A549 (cell line): ENCODE measurements around the gene PITPNM1. TPM values are rescaled to one million over a fixed set of nuclear protein-coding genes. Genes with fewer than 3 reads are reported as not detected.

Source experiments
- ATAC-seq, 2 experiments: fragments of 200-7000 bp in 1 of 2; fragments of >200 bp in 1 of 2; cut with Nextera tagmentation in 1 of 2; cut with Tn5 transposase in 1 of 2; 3 replicates each; pipeline versions ENCODE4 v1.8.0 to v1.9.1; 2018 to 2020; ENCODE audit warnings: mild to moderate bottlenecking in 1 of 2, moderate library complexity in 1 of 2
- CTCF ChIA-PET: fragments of 300-600 bp; sonication (Branson Sonifier 250); formaldehyde crosslinking; extraction: SDS; loops from one replicate; lab custom pipeline; 2021; ENCODE audit warnings: antibody characterized with exemption, inconsistent platforms; lab: Yijun Ruan, JAX
- POLR2A ChIA-PET: fragments of 350-600 bp; formaldehyde crosslinking; extraction: SDS; loops from one replicate; lab custom pipeline; 2021; ENCODE audit warnings: antibody characterized with exemption, inconsistent platforms; lab: Yijun Ruan, JAX
- DNase-seq, 2 experiments: peaks; one replicate each; pipeline versions ENCODE4 v3.0.0 to v3.0.0-alpha.2; 2011 to 2016; ENCODE audit warnings: low read depth in 1 of 2, low spot score in 1 of 2
- FAIRE-seq: peaks from 2 replicates; lab custom pipeline; 2011; peaks lifted over from hg19 to GRCh38; lab: Jason Lieb, UNC
- H3K27ac ChIP-seq, 2 experiments: fragments of >200 bp; sonication (Bioruptor Twin); formaldehyde crosslinking; 3 replicates each; pipeline ENCODE4 v1.5.1; 2016 to 2017
- H3K4me1 ChIP-seq: fragments of >200 bp; sonication (Bioruptor Twin); formaldehyde crosslinking; 3 replicates; pipeline ENCODE4 v1.6.1; 2016
- H3K4me2 ChIP-seq: fragments of >200 bp; sonication (Bioruptor Twin); formaldehyde crosslinking; 3 replicates; pipeline ENCODE4 v1.6.1; 2016
- H3K4me3 ChIP-seq: fragments of >200 bp; sonication (Bioruptor Twin); formaldehyde crosslinking; 3 replicates; pipeline ENCODE4 v1.5.1; 2016
- H3K9me3 ChIP-seq: fragments of >200 bp; sonication (Bioruptor Twin); formaldehyde crosslinking; 3 replicates; pipeline ENCODE4 v1.6.1; 2016
- HDAC2 ChIP-seq: fragments of 200-600 bp; sonication (generic); IDR thresholded peaks from 2 replicates; pipeline ENCODE4 v1.6.1; 2016
- JUN ChIP-seq, 2 experiments: fragments of >200 bp; sonication (Bioruptor Twin); formaldehyde crosslinking; IDR thresholded peaks; 2 replicates in 1 of 2; 3 replicates in 1 of 2; pipeline ENCODE4 v1.6.1; 2016 to 2017
- RFX5 ChIP-seq: fragments of 450-650 bp; IDR thresholded peaks from 2 replicates; pipeline ENCODE4 v1.7.1; 2014; ENCODE audit warnings: antibody characterized with exemption, mild to moderate bottlenecking, moderate library complexity
- RNF2 ChIP-seq: fragments of 200-600 bp; sonication (generic); IDR thresholded peaks from 2 replicates; pipeline ENCODE4 v1.6.1; 2016; ENCODE audit warnings: low read depth, mild to moderate bottlenecking, antibody characterized with exemption, moderate library complexity, borderline replicate concordance
- ZNF302 ChIP-seq: fragments of 250-450 bp; sonication (Bioruptor Pico); IDR thresholded peaks from 2 replicates; pipeline ENCODE4 v1.9.0; 2021; ENCODE audit warnings: inconsistent platforms, mild to moderate bottlenecking, moderate library complexity
- WGBS: methylation state at CpG from one replicate; pipeline ENCODE4 v1.1.6; 2017; ENCODE audit errors: missing lambda C conversion rate; 5-methylcytosine and 5-hydroxymethylcytosine counted together
- polyA plus RNA-seq, 4 experiments: library from polyadenylated mRNA; depleted of rRNA in 3 of 4; stranded (reverse); fragments of >200 nt; fragmentation: RNase III in 1 of 4; extraction: RNeasy Plus Mini Kit Qiagen cat#74134 plus additional on column Dnase treatment in 1 of 4; gene quantifications; 2 replicates in 3 of 4; 3 replicates in 1 of 4; pipeline ENCODE4 v1.2.3, GENCODE V29; 2011 to 2017
- small RNA-seq, 6 experiments: library from RNA; depleted of rRNA; stranded (forward); fragments of <200 nt; gene quantifications; one replicate each; pipeline ENCODE3, GENCODE V24; 2012
- TF ChIP-seq, protein P1 (sequence below): IDR thresholded peaks from 2 replicates; pipeline ENCODE4 v1.6.1; 2012; ENCODE audit warnings: low read depth, borderline replicate concordance

The PITPNM1 gene
- polyA plus RNA-seq, 2 of the 4 experiments (the other 2 are of a cell fraction): 14.2 to 42.0 TPM

DNA sequence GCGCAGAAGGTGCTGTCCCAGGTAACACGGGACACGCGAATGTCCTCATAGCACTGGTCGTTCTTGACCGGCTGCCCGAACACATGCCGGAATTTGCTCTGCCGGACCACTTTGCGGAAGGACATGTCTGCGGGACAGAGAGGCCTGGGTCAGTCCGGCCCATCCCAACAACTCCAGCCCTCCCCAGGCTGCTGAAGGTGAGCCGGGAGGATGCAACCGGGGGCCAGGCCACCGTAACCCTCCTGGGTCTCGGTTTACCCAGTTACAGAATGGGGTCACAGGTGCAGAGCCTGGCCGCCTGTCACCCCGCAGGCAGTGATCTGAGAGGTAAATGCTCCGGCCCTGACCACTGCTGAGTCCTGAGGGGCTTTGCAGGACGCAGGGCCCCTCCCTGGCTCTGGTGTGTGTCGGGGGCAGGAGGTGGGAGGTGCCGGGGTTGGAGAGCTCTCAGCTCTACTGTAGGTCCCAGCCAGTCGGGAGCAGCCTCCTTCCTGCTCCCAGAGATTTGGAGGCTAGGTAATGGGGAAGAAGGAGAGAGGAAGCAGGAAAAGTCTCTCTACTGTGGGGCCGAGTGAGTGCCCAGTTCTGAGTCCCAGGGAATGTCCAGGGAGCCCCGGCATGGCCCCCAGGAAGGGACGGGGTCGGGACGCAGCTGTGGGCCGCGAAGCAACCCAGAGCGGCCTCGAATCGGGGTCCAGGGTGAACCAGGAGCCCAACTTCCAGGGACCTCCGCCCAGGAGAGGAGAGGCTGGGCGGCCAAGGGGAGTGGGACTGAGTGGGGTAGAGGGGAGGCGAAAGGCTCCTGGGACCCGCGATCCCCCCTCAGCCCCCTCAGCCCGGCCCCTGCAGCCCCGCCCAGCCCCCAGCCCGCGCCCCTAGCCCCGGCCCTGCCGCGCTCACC, 62.4 kb downstream of the PITPNM1 start:
- Histone ChIP-seq H3K9me3 (no peaks in the 10 kb centered on the region), H3K4me3 (peak overlapping the region; percentile 97), H3K4me2 (peak overlapping the region; percentile 95), H3K4me1 (peaks cover 16% of the 10 kb centered on the region), H3K27ac (peak overlapping the region; percentile 93 to 94)
- FAIRE-seq: no peak
- DNase-seq: no peak
- ChIA-PET POLR2A (interaction anchor here (0.6 kb wide), 1 partner anchor 26 kb away, joined by 4 read pairs; the partner anchor contains the start of gene TMEM134), CTCF (no interaction called here)
- 53% methylated on average over 27 of the region's 45 CpGs for WGBS
- peak; percentile 11 to 22; a peak in 5 of 6 replicates for ATAC-seq
- TF ChIP-seq HDAC2 (no peak), JUN (IDR thresholded peaks at IDR 0.05) (no peak), RFX5 (no peak), RNF2 (no peak), ZNF302 (CRISPR knock-in tag) (no peak)
- TF ChIP-seq, protein P1, sequence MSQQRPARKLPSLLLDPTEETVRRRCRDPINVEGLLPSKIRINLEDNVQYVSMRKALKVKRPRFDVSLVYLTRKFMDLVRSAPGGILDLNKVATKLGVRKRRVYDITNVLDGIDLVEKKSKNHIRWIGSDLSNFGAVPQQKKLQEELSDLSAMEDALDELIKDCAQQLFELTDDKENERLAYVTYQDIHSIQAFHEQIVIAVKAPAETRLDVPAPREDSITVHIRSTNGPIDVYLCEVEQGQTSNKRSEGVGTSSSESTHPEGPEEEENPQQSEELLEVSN: 0 out of 2 replicates have a peak, but pooled peaks have one; percentile 1

Small RNAs within 50 kb of the gene (small RNA-seq; reads per million reads assigned to genes)
- 0 reads per million in 6 experiments for gene MIR6752

Other genes with a start within 250 kb of the PITPNM1 start
- 20.1 and 20.5 TPM in 2 replicates for gene GRK2, start 238.9 kb downstream of the PITPNM1 start, polyA plus RNA-seq (2011; rRNA removed)
- 27.0 to 29.7 TPM (median 29.5 TPM) in 3 replicates for gene GRK2, start 238.9 kb downstream of the PITPNM1 start, polyA plus RNA-seq (2017; fragmentation: RNase III; extraction: RNeasy Plus Mini Kit Qiagen cat#74134 plus additional on column Dnase treatment)
- 15.4 and 17.0 TPM in 2 replicates for gene ANKRD13D, start 216.1 kb downstream of the PITPNM1 start, polyA plus RNA-seq (2011; rRNA removed)
- gene ANKRD13D, start 216.1 kb downstream of the PITPNM1 start, polyA plus RNA-seq (2017; fragmentation: RNase III; extraction: RNeasy Plus Mini Kit Qiagen cat#74134 plus additional on column Dnase treatment): 22.5 to 24.5 TPM (median 24.2 TPM) in 3 replicates
- gene SSH3, start 201.8 kb downstream of the PITPNM1 start, polyA plus RNA-seq (2011; rRNA removed): 13.7 and 13.9 TPM in 2 replicates
- 18.6 to 24.1 TPM (median 23.8 TPM) in 3 replicates for gene SSH3, start 201.8 kb downstream of the PITPNM1 start, polyA plus RNA-seq (2017; fragmentation: RNase III; extraction: RNeasy Plus Mini Kit Qiagen cat#74134 plus additional on column Dnase treatment)
- gene POLD4, start 151.8 kb downstream of the PITPNM1 start, polyA plus RNA-seq (2011; rRNA removed): 140 and 157 TPM in 2 replicates
- 131 to 159 TPM (median 148 TPM) in 3 replicates for gene POLD4, start 151.8 kb downstream of the PITPNM1 start, polyA plus RNA-seq (2017; fragmentation: RNase III; extraction: RNeasy Plus Mini Kit Qiagen cat#74134 plus additional on column Dnase treatment)
- 23.9 and 25.8 TPM in 2 replicates for gene CLCF1, start 131.8 kb downstream of the PITPNM1 start, polyA plus RNA-seq (2011; rRNA removed)
- gene CLCF1, start 131.8 kb downstream of the PITPNM1 start, polyA plus RNA-seq (2017; fragmentation: RNase III; extraction: RNeasy Plus Mini Kit Qiagen cat#74134 plus additional on column Dnase treatment): 31.0 to 37.1 TPM (median 36.0 TPM) in 3 replicates
- 19.0 and 19.6 TPM in 2 replicates for gene RAD9A, start 113.4 kb downstream of the PITPNM1 start, polyA plus RNA-seq (2011; rRNA removed)
- 41.6 to 43.7 TPM (median 43.0 TPM) in 3 replicates for gene RAD9A, start 113.4 kb downstream of the PITPNM1 start, polyA plus RNA-seq (2017; fragmentation: RNase III; extraction: RNeasy Plus Mini Kit Qiagen cat#74134 plus additional on column Dnase treatment)
- gene PPP1CA, start 103.5 kb downstream of the PITPNM1 start, polyA plus RNA-seq (2011; rRNA removed): 174 and 178 TPM in 2 replicates
- gene PPP1CA, start 103.5 kb downstream of the PITPNM1 start, polyA plus RNA-seq (2017; fragmentation: RNase III; extraction: RNeasy Plus Mini Kit Qiagen cat#74134 plus additional on column Dnase treatment): 200 to 208 TPM (median 205 TPM) in 3 replicates
- not detected in 2 replicates for gene TBC1D10C, start 101.3 kb downstream of the PITPNM1 start, polyA plus RNA-seq (2011; rRNA removed)
- 0.08 TPM in 1 of 3 replicates, not detected in the others for gene TBC1D10C, start 101.3 kb downstream of the PITPNM1 start, polyA plus RNA-seq (2017; fragmentation: RNase III; extraction: RNeasy Plus Mini Kit Qiagen cat#74134 plus additional on column Dnase treatment)
- gene CARNS1, start 89.7 kb downstream of the PITPNM1 start, polyA plus RNA-seq (2011; rRNA removed): 0.08 and 0.15 TPM in 2 replicates
- gene CARNS1, start 89.7 kb downstream of the PITPNM1 start, polyA plus RNA-seq (2017; fragmentation: RNase III; extraction: RNeasy Plus Mini Kit Qiagen cat#74134 plus additional on column Dnase treatment): 0.09 to 0.12 TPM (median 0.10 TPM) in 3 replicates
- 34.6 and 40.9 TPM in 2 replicates for gene RPS6KB2, start 76.9 kb downstream of the PITPNM1 start, polyA plus RNA-seq (2011; rRNA removed)
- 45.4 to 49.2 TPM (median 47.9 TPM) in 3 replicates for gene RPS6KB2, start 76.9 kb downstream of the PITPNM1 start, polyA plus RNA-seq (2017; fragmentation: RNase III; extraction: RNeasy Plus Mini Kit Qiagen cat#74134 plus additional on column Dnase treatment)
- 0.19 and 0.34 TPM in 2 replicates for gene PTPRCAP, start 67.7 kb downstream of the PITPNM1 start, polyA plus RNA-seq (2011; rRNA removed)
- 0.25 to 0.56 TPM (median 0.36 TPM) in 3 replicates for gene PTPRCAP, start 67.7 kb downstream of the PITPNM1 start, polyA plus RNA-seq (2017; fragmentation: RNase III; extraction: RNeasy Plus Mini Kit Qiagen cat#74134 plus additional on column Dnase treatment)
- gene CORO1B, start 61.9 kb downstream of the PITPNM1 start, polyA plus RNA-seq (2011; rRNA removed): 34.6 and 38.0 TPM in 2 replicates
- 37.9 to 46.0 TPM (median 44.2 TPM) in 3 replicates for gene CORO1B, start 61.9 kb downstream of the PITPNM1 start, polyA plus RNA-seq (2017; fragmentation: RNase III; extraction: RNeasy Plus Mini Kit Qiagen cat#74134 plus additional on column Dnase treatment)
- not detected in 2 replicates for gene GPR152, start 52.6 kb downstream of the PITPNM1 start, polyA plus RNA-seq (2011; rRNA removed)
- not detected in 3 replicates for gene GPR152, start 52.6 kb downstream of the PITPNM1 start, polyA plus RNA-seq (2017; fragmentation: RNase III; extraction: RNeasy Plus Mini Kit Qiagen cat#74134 plus additional on column Dnase treatment)
- gene CABP4, start 50.0 kb downstream of the PITPNM1 start, polyA plus RNA-seq (2011; rRNA removed): not detected in 2 replicates
- not detected in 3 replicates for gene CABP4, start 50.0 kb downstream of the PITPNM1 start, polyA plus RNA-seq (2017; fragmentation: RNase III; extraction: RNeasy Plus Mini Kit Qiagen cat#74134 plus additional on column Dnase treatment)
- 18.1 and 18.8 TPM in 2 replicates for gene TMEM134, start 36.1 kb downstream of the PITPNM1 start, polyA plus RNA-seq (2011; rRNA removed)
- 18.0 to 20.6 TPM (median 18.9 TPM) in 3 replicates for gene TMEM134, start 36.1 kb downstream of the PITPNM1 start, polyA plus RNA-seq (2017; fragmentation: RNase III; extraction: RNeasy Plus Mini Kit Qiagen cat#74134 plus additional on column Dnase treatment)
- 50.8 and 56.3 TPM in 2 replicates for gene AIP, start 22.3 kb downstream of the PITPNM1 start, polyA plus RNA-seq (2011; rRNA removed)
- 57.1 to 74.1 TPM (median 68.8 TPM) in 3 replicates for gene AIP, start 22.3 kb downstream of the PITPNM1 start, polyA plus RNA-seq (2017; fragmentation: RNase III; extraction: RNeasy Plus Mini Kit Qiagen cat#74134 plus additional on column Dnase treatment)
- 36.6 and 38.7 TPM in 2 replicates for gene CDK2AP2, start 2.8 kb upstream of the PITPNM1 start, polyA plus RNA-seq (2011; rRNA removed)
- 47.8 to 53.1 TPM (median 51.3 TPM) in 3 replicates for gene CDK2AP2, start 2.8 kb upstream of the PITPNM1 start, polyA plus RNA-seq (2017; fragmentation: RNase III; extraction: RNeasy Plus Mini Kit Qiagen cat#74134 plus additional on column Dnase treatment)
- gene CABP2, start 18.1 kb upstream of the PITPNM1 start, polyA plus RNA-seq (2011; rRNA removed): not detected in 2 replicates
- gene CABP2, start 18.1 kb upstream of the PITPNM1 start, polyA plus RNA-seq (2017; fragmentation: RNase III; extraction: RNeasy Plus Mini Kit Qiagen cat#74134 plus additional on column Dnase treatment): not detected in 3 replicates
- gene GSTP1, start 78.4 kb upstream of the PITPNM1 start, polyA plus RNA-seq (2011; rRNA removed): 1,034 and 1,447 TPM in 2 replicates
- gene GSTP1, start 78.4 kb upstream of the PITPNM1 start, polyA plus RNA-seq (2017; fragmentation: RNase III; extraction: RNeasy Plus Mini Kit Qiagen cat#74134 plus additional on column Dnase treatment): 971 to 1,024 TPM (median 991 TPM) in 3 replicates
- 78.8 and 95.1 TPM in 2 replicates for gene NDUFV1, start 101.6 kb upstream of the PITPNM1 start, polyA plus RNA-seq (2011; rRNA removed)
- 163 to 176 TPM (median 164 TPM) in 3 replicates for gene NDUFV1, start 101.6 kb upstream of the PITPNM1 start, polyA plus RNA-seq (2017; fragmentation: RNase III; extraction: RNeasy Plus Mini Kit Qiagen cat#74134 plus additional on column Dnase treatment)
- gene NUDT8, start 124.6 kb upstream of the PITPNM1 start, polyA plus RNA-seq (2011; rRNA removed): 1.8 and 2.6 TPM in 2 replicates
- 5.4 to 7.8 TPM (median 5.6 TPM) in 3 replicates for gene NUDT8, start 124.6 kb upstream of the PITPNM1 start, polyA plus RNA-seq (2017; fragmentation: RNase III; extraction: RNeasy Plus Mini Kit Qiagen cat#74134 plus additional on column Dnase treatment)
- not detected in 2 replicates for gene TBX10, start 134.4 kb upstream of the PITPNM1 start, polyA plus RNA-seq (2011; rRNA removed)
- gene TBX10, start 134.4 kb upstream of the PITPNM1 start, polyA plus RNA-seq (2017; fragmentation: RNase III; extraction: RNeasy Plus Mini Kit Qiagen cat#74134 plus additional on column Dnase treatment): not detected in 3 replicates
- gene ACY3, start 145.4 kb upstream of the PITPNM1 start, polyA plus RNA-seq (2011; rRNA removed): 1.4 and 1.8 TPM in 2 replicates
- gene ACY3, start 145.4 kb upstream of the PITPNM1 start, polyA plus RNA-seq (2017; fragmentation: RNase III; extraction: RNeasy Plus Mini Kit Qiagen cat#74134 plus additional on column Dnase treatment): 0.62 to 1.1 TPM (median 1.0 TPM) in 3 replicates
- not detected in 2 replicates for gene ALDH3B2, start 169.3 kb upstream of the PITPNM1 start, polyA plus RNA-seq (2011; rRNA removed)
- not detected in 3 replicates for gene ALDH3B2, start 169.3 kb upstream of the PITPNM1 start, polyA plus RNA-seq (2017; fragmentation: RNase III; extraction: RNeasy Plus Mini Kit Qiagen cat#74134 plus additional on column Dnase treatment)